ENCODE measurements around the gene ATP5F1C. TPM values are rescaled to one million over a fixed set of nuclear protein-coding genes. Genes with fewer than 3 reads are reported as not detected.

The ATP5F1C gene
- total RNA-seq, 4 donors from 2014 or later: 193 to 492 (median 332) TPM

DNA sequence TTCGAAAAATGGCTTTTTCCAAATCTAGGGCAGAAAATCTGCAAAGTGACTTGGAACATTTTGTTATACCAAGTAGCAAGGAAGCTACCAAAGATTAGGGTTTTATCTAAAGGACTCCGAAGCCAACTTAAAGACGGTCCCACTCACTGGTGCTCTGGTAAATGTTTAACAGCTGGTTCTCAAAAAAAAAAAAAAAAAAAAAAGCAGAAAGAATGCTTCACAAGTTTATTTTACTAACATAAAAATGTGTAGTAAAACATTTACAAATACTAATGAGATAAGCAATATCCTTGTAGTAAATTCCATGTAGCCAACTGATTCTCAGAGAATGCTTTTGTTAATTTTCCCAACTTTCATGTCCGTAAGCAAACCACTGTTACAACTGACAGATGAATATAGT, 68.7 kb downstream of the ATP5F1C start:
- H3K9me3 ChIP-seq: peaks cover 7 to 15% of the 10 kb centered on the region in 2 donors
- peaks cover 0 to 2% (median 0%) of the 10 kb centered on the region in 4 donors for H3K36me3 ChIP-seq
- no peak for TF ChIP-seq CTCF (IDR thresholded peaks at IDR 0.05)
- TF ChIP-seq POLR2AphosphoS5 (IDR thresholded peaks at IDR 0.05): no peak
- TF ChIP-seq POLR2A (IDR thresholded peaks at IDR 0.05): no peak
- no peak for TF ChIP-seq EP300 (IDR thresholded peaks at IDR 0.05; ENCODE audit: low read depth)
- no peaks in the 10 kb centered on the region for H3K27me3 ChIP-seq
- no peak for DNase-seq
- no peak overlapping the region for H3K4me3 ChIP-seq
- intact Hi-C loops (cut with DNase I; ENCODE audit: low total_unique reads) (no loop called here), in situ Hi-C loops (cut with MboI; ENCODE audit: low pct_ligation_motif_present in 1 of 4, low pct_unique_long_range_greater_than_20kb in 1 of 4, low sequenced_read_pairs in 3 of 4) (loop anchor here in 3 of 4 donors (25.0 kb wide), 2 partner anchors 1356 to 1456 kb away; no protein-coding TSS in a partner anchor)
- no peak overlapping the region for H3K27ac ChIP-seq
- 33 to 52% methylated on average over 2 to 4 of the region's 4 CpGs for WGBS, 2 donors (ENCODE audit: low coverage in 1 of 2)
- H3K4me1 ChIP-seq: peaks cover 0 to 18% (median 8%) of the 10 kb centered on the region in 4 donors

GRCh38 chr10:7857262-7857661, 69.3 kb downstream of the ATP5F1C start:
- in situ Hi-C loops (cut with MboI; ENCODE audit: low pct_ligation_motif_present in 1 of 4, low pct_unique_long_range_greater_than_20kb in 1 of 4, low sequenced_read_pairs in 3 of 4) (loop anchor here in 3 of 4 donors (25.0 kb wide), 2 partner anchors 1355 to 1455 kb away; no protein-coding TSS in a partner anchor), intact Hi-C loops (cut with DNase I; ENCODE audit: low total_unique reads) (no loop called here)
- peaks cover 0 to 14% (median 8%) of the 10 kb centered on the region in 4 donors for H3K4me1 ChIP-seq
- no peak overlapping the region for H3K4me3 ChIP-seq
- WGBS, 2 donors (ENCODE audit: low coverage in 1 of 2): 50 to 58% methylated on average over 1 to 4 of the region's 4 CpGs
- peaks cover 0 to 6% (median 0%) of the 10 kb centered on the region in 4 donors for H3K36me3 ChIP-seq
- no peak for DNase-seq
- H3K27ac ChIP-seq: no peak overlapping the region
- peaks cover 13 to 21% of the 10 kb centered on the region in 2 donors for H3K9me3 ChIP-seq
- no peak for TF ChIP-seq POLR2AphosphoS5 (IDR thresholded peaks at IDR 0.05)
- no peak for TF ChIP-seq CTCF (IDR thresholded peaks at IDR 0.05)
- TF ChIP-seq POLR2A (IDR thresholded peaks at IDR 0.05): no peak
- no peak for TF ChIP-seq EP300 (IDR thresholded peaks at IDR 0.05; ENCODE audit: low read depth)
- H3K27me3 ChIP-seq: no peaks in the 10 kb centered on the region

Other genes starting within 250 kb of the ATP5F1C start
- 100 to 1,000 TPM in 1 of 4 donors, 10 to 100 TPM in 3; 13.2 to 169 (median 17.0) TPM for gene ITIH5, start 121.2 kb upstream of the ATP5F1C start, total RNA-seq
- gene ITIH2, start 84.9 kb upstream of the ATP5F1C start, total RNA-seq: not detected
- 10 to 100 TPM in 1 of 4 donors, 1 to 10 TPM in 3; 1.8 to 10.8 (median 5.5) TPM for gene KIN, start 184 bp upstream of the ATP5F1C start, total RNA-seq
- 10 to 100 TPM in 2 of 4 donors, 1 to 10 TPM in 2; 4.8 to 35.6 (median 9.6) TPM for gene TAF3, start 30.3 kb downstream of the ATP5F1C start, total RNA-seq

All from transverse colon (tissue), 4 donors.